ENCODE measurements around the gene PTPRB. TPM values are rescaled to one million over a fixed set of nuclear protein-coding genes. Genes with fewer than 3 reads are reported as not detected.

Gene PTPRB
- total RNA-seq, 2 donors from 2014 or later, result 22.0 to 26.1 TPM

DNA sequence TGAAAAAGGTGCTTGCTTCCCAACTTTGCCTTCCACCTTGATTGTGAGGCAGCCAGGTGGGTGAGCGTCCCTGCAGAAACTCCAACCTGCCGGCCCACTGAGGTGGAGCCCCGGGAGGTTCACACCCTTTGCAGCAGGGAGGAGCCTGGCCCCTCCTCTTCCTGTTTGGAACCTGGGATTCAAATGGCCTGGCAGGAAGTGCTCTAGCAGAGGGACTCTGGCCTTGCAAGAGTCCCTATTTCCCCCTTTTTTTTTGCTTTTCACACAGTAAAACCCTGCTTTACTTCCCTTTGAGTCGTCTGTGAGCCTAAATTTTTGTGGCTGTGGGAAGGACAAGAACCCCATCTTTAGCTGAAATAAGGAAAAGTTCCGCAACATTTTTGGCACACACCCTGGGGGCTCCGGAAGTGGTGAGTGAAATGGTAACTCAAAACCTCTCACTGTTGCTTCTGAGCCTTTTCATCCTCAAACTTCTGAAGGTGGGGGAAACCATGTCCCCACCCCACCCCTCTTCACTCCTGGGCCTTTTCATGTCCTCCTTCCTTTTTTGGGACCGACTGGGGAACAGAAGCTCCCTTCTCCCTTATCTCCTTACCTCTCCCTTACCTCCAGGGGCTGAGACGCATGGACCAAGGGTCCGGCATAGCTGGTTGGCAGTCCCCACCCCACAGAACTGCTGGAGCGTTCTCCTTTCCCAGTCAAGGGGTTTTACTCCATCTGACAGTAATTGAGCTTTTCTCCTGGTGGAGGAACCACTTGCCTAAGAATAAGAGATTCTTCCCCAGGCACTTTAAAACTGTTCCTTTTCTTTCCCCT, 169.1 kb downstream of the PTPRB start:
- TF ChIP-seq, protein P1, sequence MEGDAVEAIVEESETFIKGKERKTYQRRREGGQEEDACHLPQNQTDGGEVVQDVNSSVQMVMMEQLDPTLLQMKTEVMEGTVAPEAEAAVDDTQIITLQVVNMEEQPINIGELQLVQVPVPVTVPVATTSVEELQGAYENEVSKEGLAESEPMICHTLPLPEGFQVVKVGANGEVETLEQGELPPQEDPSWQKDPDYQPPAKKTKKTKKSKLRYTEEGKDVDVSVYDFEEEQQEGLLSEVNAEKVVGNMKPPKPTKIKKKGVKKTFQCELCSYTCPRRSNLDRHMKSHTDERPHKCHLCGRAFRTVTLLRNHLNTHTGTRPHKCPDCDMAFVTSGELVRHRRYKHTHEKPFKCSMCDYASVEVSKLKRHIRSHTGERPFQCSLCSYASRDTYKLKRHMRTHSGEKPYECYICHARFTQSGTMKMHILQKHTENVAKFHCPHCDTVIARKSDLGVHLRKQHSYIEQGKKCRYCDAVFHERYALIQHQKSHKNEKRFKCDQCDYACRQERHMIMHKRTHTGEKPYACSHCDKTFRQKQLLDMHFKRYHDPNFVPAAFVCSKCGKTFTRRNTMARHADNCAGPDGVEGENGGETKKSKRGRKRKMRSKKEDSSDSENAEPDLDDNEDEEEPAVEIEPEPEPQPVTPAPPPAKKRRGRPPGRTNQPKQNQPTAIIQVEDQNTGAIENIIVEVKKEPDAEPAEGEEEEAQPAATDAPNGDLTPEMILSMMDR (IDR thresholded peaks at IDR 0.05), result no peak
- no peaks in the 10 kb centered on the region for H3K4me1 ChIP-seq
- no peak overlapping the region for H3K4me3 ChIP-seq
- H3K27ac ChIP-seq, result no peak overlapping the region
- peaks cover 0 to 10% of the 10 kb centered on the region in 2 donors for H3K9me3 ChIP-seq
- H3K36me3 ChIP-seq, result no peaks in the 10 kb centered on the region
- no peaks in the 10 kb centered on the region for H3K27me3 ChIP-seq
- DNase-seq (ENCODE audit: low spot score), result no peak

DNA sequence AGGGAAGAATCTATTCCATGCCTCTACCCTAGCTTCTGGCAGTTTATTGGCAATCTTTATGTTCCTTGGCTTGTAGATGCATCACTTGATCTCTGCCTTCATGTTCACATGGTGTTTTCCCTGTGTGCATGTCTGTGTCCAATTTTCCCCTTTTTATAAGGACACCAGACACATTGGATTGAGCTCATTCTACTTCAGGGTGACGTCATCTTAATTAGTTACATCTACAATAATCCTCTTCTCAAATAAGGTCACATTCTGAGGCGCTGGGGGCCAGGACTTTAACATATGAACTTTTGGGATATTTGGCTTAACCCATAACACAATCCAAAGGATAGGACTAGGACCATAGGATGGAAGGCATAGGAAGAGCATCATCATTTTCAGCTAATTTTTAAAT, 169.8 kb downstream of the PTPRB start:
- H3K4me3 ChIP-seq, result no peak overlapping the region
- DNase-seq (ENCODE audit: low spot score), result no peak
- H3K36me3 ChIP-seq, result no peaks in the 10 kb centered on the region
- H3K27ac ChIP-seq, result no peak overlapping the region
- no peaks in the 10 kb centered on the region for H3K27me3 ChIP-seq
- H3K4me1 ChIP-seq, result no peaks in the 10 kb centered on the region
- peaks cover 0 to 10% of the 10 kb centered on the region in 2 donors for H3K9me3 ChIP-seq
- TF ChIP-seq, protein P1 (IDR thresholded peaks at IDR 0.05), result no peak

DNA sequence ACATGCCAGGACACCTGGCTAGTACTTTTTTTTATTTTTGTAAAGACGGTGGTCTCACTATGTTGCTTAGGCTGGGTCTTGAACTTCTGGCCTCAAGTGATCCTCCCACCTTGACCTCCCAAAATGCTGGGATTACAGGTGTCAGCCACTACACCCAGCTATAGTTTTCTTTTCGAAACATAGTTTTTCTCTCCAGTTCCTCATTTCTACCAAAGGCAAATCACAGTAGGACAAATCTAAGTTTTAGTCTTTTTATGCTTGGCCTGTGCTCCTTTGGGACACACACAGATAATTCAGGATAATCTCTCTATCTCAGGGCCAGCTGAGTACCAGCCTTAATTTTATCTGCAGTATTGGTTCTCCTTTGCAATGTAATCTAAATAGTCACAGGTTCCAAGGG, 170.5 kb downstream of the PTPRB start:
- DNase-seq (ENCODE audit: low spot score), result no peak
- no peaks in the 10 kb centered on the region for H3K4me1 ChIP-seq
- no peaks in the 10 kb centered on the region for H3K27me3 ChIP-seq
- TF ChIP-seq, protein P1 (IDR thresholded peaks at IDR 0.05), result no peak
- no peaks in the 10 kb centered on the region for H3K36me3 ChIP-seq
- H3K9me3 ChIP-seq, result peaks cover 0 to 10% of the 10 kb centered on the region in 2 donors
- no peak overlapping the region for H3K4me3 ChIP-seq
- no peak overlapping the region for H3K27ac ChIP-seq
